Kidney epithelial cell (primary cell): ENCODE results near the gene TIMMDC1. TPM values are rescaled to one million over a fixed set of nuclear protein-coding genes. Genes with fewer than 3 reads are reported as not detected.

Experiments used
- DNase-seq: peaks from one replicate; pipeline ENCODE4 v3.0.0-alpha.2; 2010; ENCODE audit warnings: low read depth
- H3K27me3 ChIP-seq: 2 replicates; pipeline ENCODE4 v1.6.0; 2011; ENCODE audit warnings: low read length; ENCODE audit not compliant: control insufficient read depth, insufficient read depth
- H3K36me3 ChIP-seq: 2 replicates; pipeline ENCODE4 v1.5.1; 2011; ENCODE audit warnings: low read length; ENCODE audit not compliant: control insufficient read depth, insufficient read depth
- H3K4me3 ChIP-seq: 2 replicates; pipeline ENCODE4 v1.5.1; 2011; ENCODE audit warnings: low read depth, mild to moderate bottlenecking, control low read depth, low read length
- CTCF ChIP-seq: IDR thresholded peaks from 2 replicates; pipeline ENCODE4 v1.5.1; 2011; ENCODE audit warnings: mild to moderate bottlenecking, moderate library complexity, low read length, control low read depth, inconsistent platforms; ENCODE audit not compliant: insufficient read depth, poor library complexity, severe bottlenecking
- total RNA-seq: library from RNA; depleted of rRNA; stranded (reverse); fragments of >200 nt; gene quantifications from 2 replicates; pipeline ENCODE4 v1.2.3, GENCODE V29; 2015

Gene TIMMDC1
- total RNA-seq, 1 donor from 2014 or later: 56.0 TPM

GRCh38 chr3:119500901-119501300, 2.6 kb downstream of the TIMMDC1 start:
- no peak for TF ChIP-seq CTCF
- H3K27me3 ChIP-seq: no peaks in the 10 kb centered on the region
- DNase-seq: no peak
- H3K36me3 ChIP-seq: no peaks in the 10 kb centered on the region
- no peak overlapping the region for H3K4me3 ChIP-seq

GRCh38 chr3:119506631-119507030, 8.3 kb downstream of the TIMMDC1 start:
- Histone ChIP-seq H3K36me3 (no peaks in the 10 kb centered on the region), H3K4me3 (no peak overlapping the region), H3K27me3 (no peaks in the 10 kb centered on the region)
- no peak for TF ChIP-seq CTCF
- DNase-seq: no peak

GRCh38 chr3:119507404-119507803, 9.1 kb downstream of the TIMMDC1 start:
- H3K27me3 ChIP-seq: no peaks in the 10 kb centered on the region
- no peak for TF ChIP-seq CTCF
- DNase-seq: no peak
- H3K4me3 ChIP-seq: no peak overlapping the region
- H3K36me3 ChIP-seq: no peaks in the 10 kb centered on the region

GRCh38 chr3:119508172-119508845, 10.0 kb downstream of the TIMMDC1 start:
- DNase-seq: no peak

GRCh38 chr3:119510690-119511089, 12.3 kb downstream of the TIMMDC1 start:
- Histone ChIP-seq H3K36me3 (no peaks in the 10 kb centered on the region), H3K27me3 (no peaks in the 10 kb centered on the region), H3K4me3 (no peak overlapping the region)
- DNase-seq: no peak
- no peak for TF ChIP-seq CTCF

More at GRCh38 chr3:119508172-119508845, 10.0 kb downstream of the TIMMDC1 start:
- no peak for TF ChIP-seq CTCF
- no peaks in the 10 kb centered on the region for H3K27me3 ChIP-seq
- H3K36me3 ChIP-seq: no peaks in the 10 kb centered on the region
- H3K4me3 ChIP-seq: no peak overlapping the region

GRCh38 chr3:119514637-119515036, 16.3 kb downstream of the TIMMDC1 start:
- Histone ChIP-seq H3K4me3 (no peak overlapping the region), H3K27me3 (no peaks in the 10 kb centered on the region), H3K36me3 (no peaks in the 10 kb centered on the region)
- TF ChIP-seq CTCF: no peak
- DNase-seq: no peak
